ENCODE results near the gene FOXK2. TPM values are rescaled to one million over a fixed set of nuclear protein-coding genes. Genes with fewer than 3 reads are reported as not detected.
"Not testable (repeated sequence)": the region's sequence is repeated elsewhere in the genome, so short reads cannot be mapped to it uniquely, and the experiment has no call there.

The FOXK2 gene
- total RNA-seq, 2 experiments from 2014 or later = 76.2 to 144 TPM

GRCh38 chr17:82582709-82583108 lies 63.2 kb downstream of the FOXK2 start:
- Histone ChIP-seq H3K4me2 (ENCODE audit: low read length) (no peak overlapping the region), H3K4me1 (ENCODE audit: insufficient read depth, low read length, poor library complexity, severe bottlenecking) (no peaks in the 10 kb centered on the region), H3K79me2 (ENCODE audit: insufficient read depth, low read depth, low read length) (no peaks in the 10 kb centered on the region), H3K36me3 (ENCODE audit: insufficient read depth, low read length) (peaks cover 78% of the 10 kb centered on the region), H3K9me2 (ENCODE audit: insufficient read depth, low read length) (no peaks in the 10 kb centered on the region), H2AFZ (ENCODE audit: low read length) (no peak overlapping the region), H3K9me3 (ENCODE audit: low read length) (no peaks in the 10 kb centered on the region), H3K4me3 (ENCODE audit: low read depth, low read length, poor library complexity, severe bottlenecking) (no peak overlapping the region), H3K27ac (ENCODE audit: low read depth, low read length, poor library complexity, severe bottlenecking) (no peak overlapping the region), H4K20me1 (ENCODE audit: insufficient read depth, low read length) (no peaks in the 10 kb centered on the region)
- POLR2A ChIA-PET = no interaction called here
- intact Hi-C loops (cut with micrococcal nuclease; ENCODE audit: unreplicated experiment) = no loop called here
- CTCF ChIA-PET (ENCODE audit: unreplicated experiment) = no interaction called here
- TF ChIP-seq EZH2phosphoT487 (IDR thresholded peaks at IDR 0.05; ENCODE audit: borderline replicate concordance, low read depth, low read length) (no peak), CTCF (conservative IDR thresholded peaks at IDR 0.05; ENCODE audit: low read length) (no peak)
- no TSS peak for BruUV-seq (replicated peaks)
- DNase-seq (ENCODE audit: low spot score) = no peak

GRCh38 chr17:82583720-82584234 lies 64.2 kb downstream of the FOXK2 start:
- H3K4me1 ChIP-seq (ENCODE audit: insufficient read depth, low read length, poor library complexity, severe bottlenecking) = no peaks in the 10 kb centered on the region
- DNase-seq (ENCODE audit: low spot score) = no peak
- H3K4me2 ChIP-seq (ENCODE audit: low read length) = no peak overlapping the region
- H2AFZ ChIP-seq (ENCODE audit: low read length) = no peak overlapping the region
- no peaks in the 10 kb centered on the region for H3K9me2 ChIP-seq (ENCODE audit: insufficient read depth, low read length)
- H3K9me3 ChIP-seq (ENCODE audit: low read length) = no peaks in the 10 kb centered on the region
- no peaks in the 10 kb centered on the region for H4K20me1 ChIP-seq (ENCODE audit: insufficient read depth, low read length)
- no TSS peak for BruUV-seq (replicated peaks)
- no peaks in the 10 kb centered on the region for H3K79me2 ChIP-seq (ENCODE audit: insufficient read depth, low read depth, low read length)
- peaks cover 75% of the 10 kb centered on the region for H3K36me3 ChIP-seq (ENCODE audit: insufficient read depth, low read length)
- intact Hi-C loops (cut with micrococcal nuclease; ENCODE audit: unreplicated experiment) = no loop called here
- no peak overlapping the region for H3K4me3 ChIP-seq (ENCODE audit: low read depth, low read length, poor library complexity, severe bottlenecking)
- CTCF ChIA-PET (ENCODE audit: unreplicated experiment) = no interaction called here
- no peak overlapping the region for H3K27ac ChIP-seq (ENCODE audit: low read depth, low read length, poor library complexity, severe bottlenecking)
- TF ChIP-seq CTCF (conservative IDR thresholded peaks at IDR 0.05; ENCODE audit: low read length) (no peak), EZH2phosphoT487 (IDR thresholded peaks at IDR 0.05; ENCODE audit: borderline replicate concordance, low read depth, low read length) (no peak)
- POLR2A ChIA-PET = no interaction called here

GRCh38 chr17:82585935-82586575 lies 66.5 kb downstream of the FOXK2 start:
- POLR2A ChIA-PET; H3K79me2 ChIP-seq (ENCODE audit: insufficient read depth, low read depth, low read length); CTCF ChIA-PET (ENCODE audit: unreplicated experiment); intact Hi-C loops (cut with micrococcal nuclease; ENCODE audit: unreplicated experiment); H4K20me1 ChIP-seq (ENCODE audit: insufficient read depth, low read length); H3K9me3 ChIP-seq (ENCODE audit: low read length); H3K27ac ChIP-seq (ENCODE audit: low read depth, low read length, poor library complexity, severe bottlenecking); H3K4me1 ChIP-seq (ENCODE audit: insufficient read depth, low read length, poor library complexity, severe bottlenecking); DNase-seq (ENCODE audit: low spot score); BruUV-seq (replicated peaks); H3K4me3 ChIP-seq (ENCODE audit: low read depth, low read length, poor library complexity, severe bottlenecking); H2AFZ ChIP-seq (ENCODE audit: low read length); H3K9me2 ChIP-seq (ENCODE audit: insufficient read depth, low read length); H3K4me2 ChIP-seq (ENCODE audit: low read length): not testable (repeated sequence)
- peaks cover 82% of the 10 kb centered on the region for H3K36me3 ChIP-seq (ENCODE audit: insufficient read depth, low read length)
